Pericardium fibroblast (primary cell): Measurements from ENCODE around the gene TMEM35A. TPM values are rescaled to one million over a fixed set of nuclear protein-coding genes. Genes with fewer than 3 reads are reported as not detected.

Experiments
- total RNA-seq: library from RNA; depleted of rRNA; stranded (reverse); fragments of >200 nt; gene quantifications from 2 replicates; pipeline ENCODE4 v1.2.3, GENCODE V29; 2015

Gene TMEM35A
- 0.47 and 4.4 TPM in 2 replicates for total RNA-seq

DNA sequence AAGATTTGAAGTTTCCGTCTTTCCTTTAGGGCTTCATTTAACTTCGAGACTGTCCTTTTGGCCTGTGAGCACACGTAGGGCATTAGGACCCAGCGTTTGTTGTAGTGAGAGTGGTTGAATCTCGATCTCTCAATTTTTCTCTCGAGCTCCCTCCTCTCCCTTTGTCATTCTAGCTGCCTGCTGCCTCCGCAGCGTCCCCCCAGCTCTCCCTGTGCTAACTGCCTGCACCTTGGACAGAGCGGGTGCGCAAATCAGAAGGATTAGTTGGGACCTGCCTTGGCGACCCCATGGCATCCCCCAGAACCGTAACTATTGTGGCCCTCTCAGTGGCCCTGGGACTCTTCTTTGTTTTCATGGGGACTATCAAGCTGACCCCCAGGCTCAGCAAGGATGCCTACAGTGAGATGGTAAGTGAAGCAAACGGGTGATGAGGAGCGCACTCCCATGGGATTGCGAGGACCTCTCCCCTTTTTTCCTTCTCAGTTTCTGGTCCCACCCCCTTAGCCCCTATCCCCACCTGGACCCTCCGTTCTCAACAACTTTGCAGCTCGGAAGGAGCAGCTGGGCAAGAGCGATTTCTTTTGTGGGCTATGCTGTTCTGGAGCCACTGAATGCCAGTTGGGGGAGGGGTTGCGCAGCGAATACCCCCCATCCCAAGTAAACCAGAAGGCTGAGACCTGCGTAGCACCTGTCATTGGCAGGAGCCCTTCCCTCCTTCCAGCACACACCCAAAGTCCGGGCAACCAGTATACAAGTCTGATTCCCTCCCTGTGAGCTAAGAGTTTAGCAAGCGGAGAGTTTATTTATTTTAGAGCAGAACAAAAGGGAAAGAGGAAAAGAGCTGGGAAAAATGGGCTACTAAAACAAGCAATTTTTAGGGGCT lies at the start of gene TMEM35A:
TMEM35A (plus strand) TSS at position 164 of the 883 bp plus-strand sequence; CDS start at position 288, 124 bp downstream.

GRCh38 chrX:101051549-101052302 lies 27.0 kb upstream of the TMEM35A start, which contains the start of gene TRMT2B:
TRMT2B (minus strand) TSS chrX:101052111; CDS start chrX:101042289, 9,822 bp downstream.

GRCh38 chrX:101097546-101098453 lies 19.1 kb downstream of the TMEM35A start, which contains the start of gene CENPI:
CENPI (plus strand) TSS chrX:101098204; CDS start chrX:101101071, 2,867 bp downstream.

Other genes with a start within 250 kb of the TMEM35A start
- 0.47 TPM in 1 of 2 replicates, not detected in the other for gene NOX1, start 204.5 kb upstream of the TMEM35A start, total RNA-seq
- gene XKRX, start 150.0 kb upstream of the TMEM35A start, total RNA-seq = 2.0 TPM in 1 of 2 replicates, not detected in the other
- not detected in 2 replicates for gene ARL13A, start 109.2 kb upstream of the TMEM35A start, total RNA-seq
- 3.3 and 6.2 TPM in 2 replicates for gene TRMT2B, start 26.8 kb upstream of the TMEM35A start, total RNA-seq
- gene CENPI, start 19.3 kb downstream of the TMEM35A start, total RNA-seq = 1.9 and 2.2 TPM in 2 replicates
- 0.35 and 0.94 TPM in 2 replicates for gene DRP2, start 140.9 kb downstream of the TMEM35A start, total RNA-seq
- gene TAF7L, start 212.5 kb downstream of the TMEM35A start, total RNA-seq = not detected in 2 replicates